Cerebellar cortex (tissue), 1 donor: ENCODE results near the gene USP21.
"Not testable (repeated sequence)": the region's sequence is repeated elsewhere in the genome, so short reads cannot be mapped to it uniquely, and the experiment has no call there.

Experiments
- DNase-seq: peaks from one replicate; pipeline ENCODE4 v3.0.0-alpha.2; 2015; ENCODE audit warnings: low spot score

Gene USP21

DNA sequence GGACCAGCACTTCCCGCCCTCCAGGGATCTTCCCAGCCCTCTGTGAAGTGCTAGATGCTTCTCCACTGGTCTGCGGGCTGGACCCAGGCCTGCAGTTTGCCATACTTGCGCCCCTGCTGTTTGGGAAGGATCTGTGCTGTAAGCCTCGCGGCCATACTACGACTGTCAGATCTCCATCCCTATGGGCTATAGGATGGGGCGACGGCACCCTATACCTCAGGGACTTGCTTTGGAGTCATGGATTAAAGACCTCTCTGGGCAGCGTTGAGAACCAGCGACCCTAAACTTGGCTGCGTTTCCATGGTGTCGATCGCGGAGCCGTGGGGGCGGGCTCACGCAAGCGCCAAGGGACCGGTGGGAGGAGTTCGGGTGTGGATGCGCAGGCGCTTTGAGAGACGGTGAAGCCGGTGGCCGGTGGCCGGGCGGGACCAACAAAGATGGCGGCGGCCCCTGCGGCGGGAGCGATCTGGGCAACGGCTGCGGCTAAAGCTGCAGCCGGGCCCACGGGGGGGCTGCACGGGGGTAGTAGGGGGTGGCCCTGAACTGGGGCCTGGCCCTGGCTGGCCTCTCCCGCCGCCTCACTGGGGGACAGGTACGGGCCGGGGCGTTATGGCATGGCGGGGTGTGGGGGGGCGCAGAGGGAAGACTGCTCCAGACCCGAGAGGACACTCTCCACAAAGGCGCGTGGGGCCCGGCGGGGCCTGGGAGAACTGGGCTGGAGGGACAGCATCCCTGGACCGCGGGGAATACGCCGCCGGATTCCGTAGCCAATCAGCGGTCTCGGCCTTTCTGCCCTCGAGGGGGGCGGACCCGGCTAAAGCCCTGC, at the start of gene USP21:
Gene USP21, plus strand, starts transcription at position 414 of the 826 bp plus-strand sequence. CDS start 1,141 bp downstream, outside the sequence.
- DNase-seq: peak; percentile 93

DNA sequence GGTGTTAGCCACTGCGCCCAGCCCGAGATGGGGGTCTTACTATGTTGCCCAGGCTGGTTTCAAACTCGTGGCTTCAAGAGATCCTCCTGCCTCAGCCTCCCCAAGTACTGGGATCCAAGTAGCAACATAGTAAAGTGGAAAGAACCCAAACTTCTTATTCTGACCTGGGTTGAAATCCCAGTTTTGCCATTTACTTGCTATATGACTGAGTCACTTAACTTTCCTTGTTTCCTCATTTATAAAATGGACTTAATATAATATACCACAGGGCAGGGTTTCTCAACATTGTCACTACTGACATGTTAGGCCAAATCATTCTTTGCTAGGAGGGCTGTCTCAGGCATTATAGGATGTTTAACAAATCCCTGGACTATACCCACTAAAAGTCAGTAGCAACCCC, 48.2 kb upstream of the USP21 start:
- DNase-seq: no peak

- DNase-seq: no peak
Observed at GRCh38 chr1:161111527-161111926, 47.8 kb upstream of the USP21 start.

DNA sequence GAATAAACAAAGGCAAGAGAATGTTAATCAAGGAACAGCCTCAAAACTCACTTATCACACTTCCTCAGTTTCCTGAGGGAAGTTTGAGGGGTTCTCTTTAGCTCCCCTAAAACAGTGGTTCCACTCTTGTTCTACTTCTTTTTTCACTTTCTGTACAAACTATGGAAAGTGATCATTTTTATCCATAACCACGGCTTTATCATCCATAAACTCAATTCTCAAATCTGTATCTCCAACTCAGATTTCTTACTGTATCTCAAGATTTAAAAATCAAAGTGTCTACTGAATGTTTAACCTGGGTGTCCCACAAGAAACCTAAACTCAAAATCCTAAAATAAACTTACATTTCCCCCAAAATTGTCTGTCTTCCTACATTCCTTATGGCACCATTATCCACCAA, 45.4 kb upstream of the USP21 start:
- DNase-seq: no peak

DNA sequence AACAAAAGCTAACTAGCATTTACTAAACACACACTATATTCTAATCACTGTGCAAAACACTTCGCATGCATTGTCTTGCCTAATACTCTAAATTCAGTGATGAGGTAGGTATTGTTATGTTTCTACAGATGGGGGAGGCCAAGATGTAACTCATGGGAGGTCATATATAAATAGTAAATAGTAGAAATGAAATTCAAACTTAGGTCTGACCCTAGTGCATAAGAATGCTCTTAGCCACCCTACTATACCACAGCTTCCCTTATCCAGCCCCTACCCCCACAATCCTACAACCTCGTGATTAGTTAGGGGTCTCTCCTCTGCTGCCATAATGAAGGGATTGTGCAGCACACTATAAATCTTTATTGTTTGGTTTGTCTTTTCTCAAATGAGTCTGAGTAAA, 44.7 kb upstream of the USP21 start:
- DNase-seq: no peak

- DNase-seq: no peak
Observed at GRCh38 chr1:161115132-161115711, 44.1 kb upstream of the USP21 start.

- DNase-seq: not testable (repeated sequence)
Observed at GRCh38 chr1:161115961-161116360, 43.3 kb upstream of the USP21 start.

- peak; percentile 88 for DNase-seq
Observed at GRCh38 chr1:161117759-161118581, 41.3 kb upstream of the USP21 start, which contains the start of the genes NIT1 and PFDN2. NIT1 (plus strand) TSS chr1:161118105; CDS start chr1:161118177, 72 bp downstream. PFDN2 (minus strand) TSS chr1:161118037; CDS start chr1:161118026, 11 bp downstream.

GRCh38 chr1:161119092-161119903, 40.0 kb upstream of the USP21 start:
- DNase-seq: peak; percentile 66

DNA sequence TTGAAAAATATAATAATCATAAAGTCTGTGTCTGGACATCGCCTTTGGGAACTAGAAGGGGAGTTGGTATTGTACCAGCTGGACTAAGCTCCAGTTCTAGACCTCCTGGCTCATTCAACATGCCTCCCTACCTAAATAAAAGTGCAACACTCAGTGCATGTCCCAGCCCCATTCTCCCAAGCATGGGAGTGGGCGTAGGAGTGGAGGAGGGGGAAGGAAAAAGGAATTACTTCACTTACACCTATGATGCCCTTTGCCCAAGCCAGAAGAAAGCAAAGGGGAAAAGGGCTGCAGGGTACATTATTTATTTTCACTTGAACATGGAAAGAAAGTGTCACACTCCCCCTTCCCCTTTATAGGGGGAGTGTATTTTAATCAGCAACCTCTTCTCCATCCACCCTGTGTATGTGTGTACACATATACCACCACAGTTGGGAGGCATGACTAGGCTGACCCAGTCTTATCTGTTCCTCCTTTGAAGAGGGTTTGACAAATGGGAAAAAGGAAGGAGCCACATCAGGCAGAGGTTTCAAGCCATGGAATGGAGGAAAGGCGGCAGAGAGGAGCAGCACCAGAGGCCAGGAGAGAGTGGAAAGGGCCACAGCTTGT, 38.2 kb upstream of the USP21 start:
- no peak for DNase-seq

GRCh38 chr1:161121834-161122233, 37.5 kb upstream of the USP21 start:
- DNase-seq: no peak

DNA sequence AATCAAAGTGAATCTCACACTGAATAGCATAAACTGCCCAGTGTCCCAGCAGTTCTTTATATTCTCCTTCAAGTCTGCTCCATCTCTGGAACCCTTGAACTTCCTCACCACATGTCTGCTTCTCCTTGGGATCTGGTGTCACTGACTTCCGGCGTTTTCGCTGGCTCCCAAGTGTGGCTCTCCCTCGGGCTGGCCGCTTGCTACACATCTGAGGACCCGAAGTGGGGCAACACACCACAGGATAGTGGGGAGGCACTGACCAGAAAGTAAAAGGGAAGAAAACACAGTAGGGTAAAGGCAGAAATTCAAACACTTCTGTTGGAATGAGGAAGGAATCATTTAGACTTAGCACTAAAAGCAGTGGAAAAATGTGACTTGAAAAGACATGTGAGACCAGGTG, 36.3 kb upstream of the USP21 start:
- DNase-seq: no peak

GRCh38 chr1:161127649-161128048, 31.7 kb upstream of the USP21 start:
- no peak for DNase-seq

GRCh38 chr1:161128591-161129420, 30.5 kb upstream of the USP21 start:
- no peak for DNase-seq

DNA sequence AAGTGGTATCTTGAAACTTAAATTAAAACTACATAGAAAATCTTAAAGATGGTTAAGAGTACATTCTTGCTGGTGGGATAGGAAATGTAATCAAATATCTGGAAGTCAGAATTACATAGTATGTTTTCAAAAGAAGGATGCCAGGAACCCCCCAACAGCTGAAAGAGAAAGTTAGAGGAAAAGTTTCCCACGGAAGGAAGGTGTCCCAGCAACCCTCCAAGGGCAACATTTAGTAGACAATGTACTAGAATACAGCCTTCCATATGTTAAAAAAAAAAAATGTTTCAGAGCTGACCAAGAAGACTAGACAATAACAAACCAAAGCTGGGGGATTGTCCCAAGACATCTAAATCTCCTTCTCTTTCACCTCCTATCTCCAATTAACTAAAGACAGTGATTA, 29.0 kb upstream of the USP21 start:
- DNase-seq: no peak

- DNase-seq: peak; percentile 32
Observed at GRCh38 chr1:161131523-161132409, 27.5 kb upstream of the USP21 start.

DNA sequence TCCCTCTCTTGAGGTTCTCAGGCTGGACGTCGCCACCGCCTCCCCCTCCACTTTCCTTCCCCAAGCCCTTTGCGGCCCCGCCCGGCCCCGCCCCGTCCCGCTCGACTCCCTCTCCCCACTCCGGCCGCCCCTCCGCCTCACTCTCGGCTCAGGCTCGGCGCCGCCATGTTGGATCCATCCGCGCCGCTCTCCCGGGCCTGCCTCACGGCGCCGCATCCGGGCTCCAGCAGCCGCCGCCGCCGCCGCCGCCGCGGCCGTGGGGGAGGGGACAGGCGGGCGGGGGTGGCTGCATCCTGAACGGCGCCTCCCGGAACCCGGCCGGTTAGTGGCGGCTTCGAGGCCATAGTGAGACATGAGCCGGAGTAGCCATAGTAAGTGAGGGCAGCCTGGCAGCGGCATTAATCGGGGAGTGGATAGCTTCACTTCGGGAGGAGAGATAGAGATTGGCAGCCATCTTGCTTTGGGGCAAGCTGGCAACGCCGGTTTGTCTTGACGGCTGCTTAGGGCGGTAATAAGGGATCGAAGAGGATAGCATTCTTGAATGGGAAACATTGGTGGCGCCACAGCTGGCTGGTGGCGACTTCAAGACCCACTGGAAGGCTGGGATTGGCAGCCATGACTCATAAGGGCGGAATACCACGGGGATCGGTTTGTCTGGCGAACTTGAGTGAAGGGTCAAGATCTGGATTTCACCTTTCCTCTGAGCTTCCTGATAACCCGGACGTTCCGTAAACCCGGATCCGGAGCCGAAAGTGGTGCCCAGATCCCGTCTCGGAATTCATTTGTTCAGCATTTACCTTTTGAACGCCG, 26.7 kb upstream of the USP21 start, which contains the start of gene DEDD:
Gene DEDD, minus strand, starts transcription at position 258 of the 810 bp plus-strand sequence. CDS start 8,205 bp downstream, outside the sequence.
- peak; percentile 98 for DNase-seq

GRCh38 chr1:161133220-161133740, 26.0 kb upstream of the USP21 start:
- no peak for DNase-seq
